ENCODE measurements around the gene ZNF181. TPM values are rescaled to one million over a fixed set of nuclear protein-coding genes. Genes with fewer than 3 reads are reported as not detected.

The ZNF181 gene
- total and polyA plus RNA-seq, 2 of the 8 experiments (the other 6 are each of a cell fraction or from before 2014, with no cell fraction given): 2.8 to 7.5 TPM

- peaks cover 3 to 11% of the 10 kb centered on the region in 2 experiments; a peak in 2 of 4 replicates for H3K9me3 ChIP-seq (ENCODE audit: insufficient read depth in 2 of 2, low read depth in 1 of 2, low read length in 1 of 2)
- no peak overlapping the region for H3K27ac ChIP-seq (ENCODE audit: low read depth, low read length)
- CTCF ChIA-PET (ENCODE audit: partially characterized antibody): interaction anchor here (0.9 kb wide), 1 partner anchor 64 kb away, joined by 5 read pairs; no protein-coding TSS in a partner anchor
Observed at GRCh38 chr19:34774857-34775256, 40.8 kb downstream of the ZNF181 start.

More at GRCh38 chr19:34774857-34775256, 40.8 kb downstream of the ZNF181 start:
- no peak overlapping the region for H3K23ac ChIP-seq (ENCODE audit: insufficient read length)
- H3K79me1 ChIP-seq (ENCODE audit: low read depth, low read length): no peaks in the 10 kb centered on the region
- H3K4me2 ChIP-seq (ENCODE audit: insufficient read depth in 1 of 2, low read depth in 2 of 2, low read length in 2 of 2): no peak overlapping the region
- H2AFZ ChIP-seq (ENCODE audit: low read length): no peak overlapping the region
- no peak overlapping the region for H2BK5ac ChIP-seq (ENCODE audit: low read depth, low read length)
- no peak overlapping the region for H2BK20ac ChIP-seq (ENCODE audit: low read length)
- H3K56ac ChIP-seq (replicated peaks; ENCODE audit: insufficient read length, low read depth, low read length): no peak overlapping the region
- POLR2A ChIA-PET (ENCODE audit: partially characterized antibody): no interaction called here
- no peak for DNase-seq (ENCODE audit: low read depth in 1 of 2, low spot score in 2 of 2)
- no peak overlapping the region for H3K9ac ChIP-seq (replicated peaks in 1 of 4; ENCODE audit: extremely low read depth in 1 of 4, low read depth in 3 of 4, low read length in 3 of 4)
- TF ChIP-seq KDM5A (IDR thresholded peaks at IDR 0.05; ENCODE audit: low read length) (no peak), CEBPB (IDR thresholded peaks at IDR 0.05; ENCODE audit: low read depth, low read length) (no peak)
- no peak overlapping the region for H3K4me3 ChIP-seq (ENCODE audit: extremely low read depth in 1 of 4, insufficient read depth in 2 of 4, low read depth in 3 of 4, low read length in 4 of 4)
- no peak overlapping the region for H3K4ac ChIP-seq (replicated peaks; ENCODE audit: insufficient read length, low read depth, low read length)
- peaks cover 6% of the 10 kb centered on the region; the same call in 1 of the 2 replicates for H3K23me2 ChIP-seq (ENCODE audit: low read depth, low read length)
- no peaks in the 10 kb centered on the region for H4K20me1 ChIP-seq (replicated peaks in 1 of 2; ENCODE audit: control insufficient read depth in 1 of 2, insufficient read depth in 2 of 2, low read length in 2 of 2)
- FAIRE-seq: no peak
- H3K14ac ChIP-seq (ENCODE audit: insufficient read length): no peak overlapping the region
- WGBS, 2 experiments (ENCODE audit: extremely low coverage in 1 of 2, insufficient coverage in 1 of 2, insufficient read length in 1 of 2, insufficient replicate concordance in 2 of 2, low coverage in 1 of 2, low lambda C conversion rate in 2 of 2, missing lambda C conversion rate in 1 of 2): 65% methylated on average over 2 of the region's 2 CpGs; no CpG with 5 or more reads in 1 of the 2 experiments
- H2BK12ac ChIP-seq (ENCODE audit: low read depth, low read length): no peak overlapping the region
- no peak overlapping the region for H3K18ac ChIP-seq (ENCODE audit: extremely low read depth, low read length)
- no peak overlapping the region for H2AK5ac ChIP-seq (ENCODE audit: low read depth, low read length)
- no peak overlapping the region for H4K5ac ChIP-seq (ENCODE audit: insufficient read length, low read depth, low read length)
- peaks cover 0 to 4% (median 0%) of the 10 kb centered on the region in 4 experiments; a peak in 1 of 7 replicates for H3K4me1 ChIP-seq (replicated peaks in 1 of 4; ENCODE audit: control insufficient read depth in 3 of 4, insufficient read depth in 4 of 4, low read length in 3 of 4)
- H4K91ac ChIP-seq (replicated peaks; ENCODE audit: insufficient read length, low read length): no peak overlapping the region
- no peak overlapping the region for H4K8ac ChIP-seq (ENCODE audit: extremely low read depth, insufficient read depth, low read length)
- H3K36me3 ChIP-seq (ENCODE audit: control insufficient read depth in 2 of 4, insufficient read depth in 4 of 4, low read length in 3 of 4): no peaks in the 10 kb centered on the region
- H2BK15ac ChIP-seq (ENCODE audit: low read length): no peak overlapping the region
- no peaks in the 10 kb centered on the region for H3K79me2 ChIP-seq (ENCODE audit: control insufficient read depth in 1 of 2, insufficient read depth in 2 of 2, low read length in 2 of 2)
- H2BK120ac ChIP-seq (replicated peaks; ENCODE audit: low read depth, low read length): no peak overlapping the region
- H3K27me3 ChIP-seq (replicated peaks in 1 of 4; ENCODE audit: control insufficient read depth in 3 of 4, extremely low read depth in 1 of 4, insufficient read depth in 3 of 4, low read length in 3 of 4): peaks cover 0 to 5% (median 2%) of the 10 kb centered on the region in 4 experiments; a peak in 3 of 7 replicates
